ENCODE results near the gene GPD1.
A peak's percentile ranks its signal among the peaks of the same experiment; 100 is the strongest.
"Not testable (repeated sequence)": the region's sequence is repeated elsewhere in the genome, so short reads cannot be mapped to it uniquely, and the experiment has no call there.

GPD1 gene

GRCh38 chr12:50074936-50075807 lies 28.6 kb upstream of the GPD1 start:
- DNase-seq = peak; percentile 77

DNA sequence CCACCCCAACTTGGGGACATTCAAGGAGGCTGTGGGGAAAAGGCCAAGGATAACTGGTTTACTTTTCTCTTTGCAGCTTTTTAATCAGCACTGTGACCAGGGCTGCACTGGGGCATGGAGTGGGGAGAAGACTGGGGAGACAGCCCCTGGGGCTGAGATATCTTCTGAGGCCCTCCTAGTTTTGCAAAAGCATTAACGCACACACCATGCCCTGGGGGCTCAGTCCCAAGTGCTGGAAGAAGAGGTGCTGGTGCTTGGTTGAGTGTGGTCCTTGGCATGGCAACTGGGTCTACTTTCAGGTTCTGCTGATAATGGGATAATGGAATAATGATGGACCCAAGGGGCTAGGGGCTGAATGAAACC lies 28.0 kb upstream of the GPD1 start:
- no peak for DNase-seq

DNA sequence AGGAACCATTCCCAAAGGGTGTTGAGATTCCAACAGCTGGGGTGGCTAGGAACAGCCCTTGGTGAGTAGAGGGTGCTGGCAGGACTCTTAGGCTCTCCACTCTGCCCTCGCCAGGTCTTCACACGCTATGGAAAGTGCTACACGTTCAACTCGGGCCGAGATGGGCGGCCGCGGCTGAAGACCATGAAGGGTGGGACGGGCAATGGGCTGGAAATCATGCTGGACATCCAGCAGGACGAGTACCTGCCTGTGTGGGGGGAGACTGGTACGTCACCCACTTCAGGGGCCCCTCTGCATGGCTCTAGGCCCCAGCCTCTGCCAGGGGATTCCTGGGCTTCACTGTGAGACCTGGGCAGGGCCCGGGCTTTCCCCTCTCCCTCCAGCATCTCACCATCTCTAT lies 26.7 kb upstream of the GPD1 start:
- no peak for DNase-seq

- no peak for DNase-seq
Measured at GRCh38 chr12:50078281-50078680, 25.5 kb upstream of the GPD1 start.

DNA sequence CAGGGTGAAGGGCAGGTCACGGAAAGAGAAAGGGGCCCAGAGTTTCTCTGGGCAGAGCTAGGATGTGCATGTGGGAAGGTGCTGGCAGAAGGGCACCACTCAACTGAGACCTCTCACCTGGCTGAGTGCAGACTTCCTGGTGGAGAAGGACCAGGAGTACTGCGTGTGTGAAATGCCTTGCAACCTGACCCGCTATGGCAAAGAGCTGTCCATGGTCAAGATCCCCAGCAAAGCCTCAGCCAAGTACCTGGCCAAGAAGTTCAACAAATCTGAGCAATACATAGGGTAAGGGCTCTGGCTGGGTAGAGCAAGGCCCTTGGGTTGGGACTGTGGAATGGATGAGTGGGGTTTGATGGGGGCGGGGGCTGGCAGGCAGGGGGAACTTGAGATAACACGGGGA lies 24.0 kb upstream of the GPD1 start:
- DNase-seq = no peak

GRCh38 chr12:50081096-50081808 lies 22.6 kb upstream of the GPD1 start:
- no peak for DNase-seq

DNA sequence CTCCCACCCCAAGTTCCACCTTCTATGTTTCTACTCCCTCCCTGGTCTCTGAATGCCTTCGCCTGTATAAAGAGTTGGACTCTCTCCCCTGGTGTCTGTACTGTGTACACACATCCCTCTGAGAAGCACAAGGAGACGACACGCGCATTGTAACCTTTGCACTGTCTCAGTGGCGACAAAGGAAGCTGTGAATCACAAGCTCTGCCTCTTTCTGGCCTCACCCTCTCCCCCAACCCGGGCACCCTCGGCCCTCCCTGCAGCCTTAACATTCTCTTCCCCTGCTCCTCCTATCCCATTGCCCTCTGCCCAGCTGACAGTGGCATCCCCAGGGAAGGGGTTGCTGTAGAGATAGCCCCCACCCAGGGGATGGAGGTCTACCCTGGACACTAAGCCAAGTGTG lies 21.2 kb upstream of the GPD1 start:
- no peak for DNase-seq

GRCh38 chr12:50083301-50083700 lies 20.5 kb upstream of the GPD1 start:
- no peak for DNase-seq

DNA sequence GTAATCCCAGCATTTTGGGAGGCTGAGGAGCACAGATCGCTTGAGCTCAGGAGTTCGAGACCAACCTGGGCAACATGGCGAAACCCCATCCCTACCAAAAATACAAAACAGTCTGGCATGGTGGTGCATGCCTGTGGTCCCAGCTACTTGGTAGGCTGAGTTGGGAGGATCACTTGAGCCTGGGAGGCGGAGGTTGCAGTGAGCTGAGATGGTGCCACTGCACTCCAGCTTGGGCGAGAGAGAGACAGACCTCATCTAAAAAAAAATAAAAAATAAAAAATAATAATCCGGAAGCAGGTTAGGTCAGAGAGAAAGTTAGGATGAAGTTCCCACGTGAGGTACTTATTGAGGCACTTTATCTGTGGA lies 19.4 kb upstream of the GPD1 start:
- not testable (repeated sequence) for DNase-seq

DNA sequence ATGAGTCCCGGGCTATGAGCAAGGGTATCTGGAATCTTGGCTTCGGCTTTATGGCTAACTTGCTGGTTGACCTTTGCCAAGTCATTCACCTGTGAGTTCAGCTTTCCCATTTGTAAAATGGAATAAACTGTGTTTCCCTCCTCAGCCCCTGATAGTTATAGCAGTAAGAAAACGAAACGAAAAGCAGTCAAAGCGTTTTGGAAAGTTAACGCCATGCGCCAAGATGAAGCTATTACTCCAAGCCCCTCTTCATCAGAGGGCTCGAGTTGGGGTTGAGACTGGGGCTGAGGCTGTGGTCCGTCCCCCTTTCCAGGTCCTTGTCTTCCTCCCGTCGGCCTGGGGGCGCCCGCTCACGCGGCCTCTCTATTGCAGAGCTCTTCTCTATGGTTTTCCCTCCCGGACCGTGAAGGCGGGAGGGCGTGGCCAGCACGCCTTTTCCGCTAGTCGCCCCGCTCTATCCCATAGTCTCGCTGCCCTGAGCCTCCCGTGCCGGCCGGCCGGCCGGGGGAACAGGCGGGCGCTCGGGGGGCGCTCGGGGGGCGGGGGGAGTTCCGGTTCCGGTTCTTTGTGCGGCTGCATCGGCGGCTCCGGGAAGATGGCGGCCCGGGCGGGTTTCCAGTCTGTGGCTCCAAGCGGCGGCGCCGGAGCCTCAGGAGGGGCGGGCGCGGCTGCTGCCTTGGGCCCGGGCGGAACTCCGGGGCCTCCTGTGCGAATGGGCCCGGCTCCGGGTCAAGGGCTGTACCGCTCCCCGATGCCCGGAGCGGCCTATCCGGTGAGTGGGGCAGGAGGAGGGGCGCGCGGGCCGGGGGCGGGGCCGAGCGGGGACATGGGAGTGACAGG lies 18.8 kb upstream of the GPD1 start, which contains the start of gene SMARCD1:
Gene SMARCD1, plus strand, starts transcription at position 568 of the 840 bp plus-strand sequence. Its CDS starts 28 bp downstream, at position 596.
- peak; percentile 72 for DNase-seq

GRCh38 chr12:50085615-50086072 lies 18.2 kb upstream of the GPD1 start:
- no peak for DNase-seq

DNA sequence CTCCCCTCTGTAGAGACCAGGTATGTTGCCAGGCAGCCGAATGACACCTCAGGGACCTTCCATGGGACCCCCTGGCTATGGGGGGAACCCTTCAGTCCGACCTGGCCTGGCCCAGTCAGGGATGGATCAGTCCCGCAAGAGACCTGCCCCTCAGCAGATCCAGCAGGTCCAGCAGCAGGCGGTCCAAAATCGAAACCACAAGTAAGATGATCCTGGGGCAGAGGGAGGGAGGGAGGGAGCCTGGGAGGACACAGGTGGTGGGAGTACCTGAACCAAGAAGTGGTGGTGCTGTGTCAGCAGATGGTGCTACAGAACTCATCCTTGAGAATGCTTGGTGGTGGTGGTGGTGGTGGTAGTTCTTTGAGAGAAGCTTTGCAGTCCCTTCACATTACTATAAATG lies 17.7 kb upstream of the GPD1 start:
- no peak for DNase-seq

GRCh38 chr12:50087151-50087550 lies 16.7 kb upstream of the GPD1 start:
- DNase-seq = no peak

DNA sequence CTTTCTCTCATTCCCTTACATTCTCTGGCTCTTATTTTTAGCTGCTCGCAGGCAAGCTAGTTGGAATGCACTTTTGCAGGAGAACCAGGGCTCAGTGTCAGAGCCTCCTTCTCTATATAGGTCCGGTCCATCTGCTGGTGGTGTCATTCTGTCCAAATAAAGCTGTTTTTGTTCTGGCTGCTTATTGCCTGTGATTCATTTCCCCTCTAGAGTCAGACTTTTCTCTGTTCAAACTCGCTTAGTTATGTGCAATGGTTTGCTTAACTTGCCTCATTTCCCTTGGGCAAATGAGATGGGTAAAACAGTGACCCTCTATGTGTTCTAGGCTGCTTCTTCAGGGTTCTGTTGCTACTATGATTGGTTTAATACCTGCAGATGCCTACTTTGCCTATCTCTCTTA lies 15.8 kb upstream of the GPD1 start:
- DNase-seq = no peak

- peak; percentile 49 for DNase-seq
Measured at GRCh38 chr12:50088577-50089335, 15.1 kb upstream of the GPD1 start.

DNA sequence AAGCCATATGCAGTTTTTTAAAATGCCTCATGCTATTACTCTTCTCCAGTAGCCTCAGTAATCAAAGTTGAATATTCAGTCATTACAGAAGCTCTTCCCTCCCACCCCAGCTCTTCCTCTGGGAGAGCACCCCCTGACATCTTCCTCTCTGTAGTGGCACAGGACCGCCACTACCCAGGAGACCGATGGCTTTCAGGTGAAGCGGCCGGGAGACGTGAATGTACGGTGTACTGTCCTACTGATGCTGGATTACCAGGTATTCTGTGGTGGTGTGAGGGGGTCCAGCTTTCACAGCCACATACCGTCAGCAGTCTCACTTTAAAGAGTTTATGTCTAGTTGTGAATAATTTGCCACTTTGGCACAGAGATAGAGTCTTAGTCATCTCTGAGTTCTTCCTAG lies 14.1 kb upstream of the GPD1 start:
- DNase-seq = no peak

- no peak for DNase-seq
Measured at GRCh38 chr12:50090391-50090790, 13.4 kb upstream of the GPD1 start.

GRCh38 chr12:50097952-50098351 lies 5.9 kb upstream of the GPD1 start:
- DNase-seq = no peak

- DNase-seq = no peak
Measured at GRCh38 chr12:50099302-50100008, 4.4 kb upstream of the GPD1 start.

GRCh38 chr12:50100561-50100960 lies 3.2 kb upstream of the GPD1 start:
- DNase-seq = no peak

GRCh38 chr12:50101663-50102062 lies 2.1 kb upstream of the GPD1 start:
- DNase-seq = no peak

- no peak for DNase-seq
Measured at GRCh38 chr12:50102131-50102531, 1.7 kb upstream of the GPD1 start.
